Activated CD8-positive, alpha-beta memory T cell treated with anti-CD3 and anti-CD28 coated beads, Interleukin-2, amount 10 ng/mL, durations not matched to agents 7 days and 5 days (primary cell): ENCODE results near the gene ANKRD13B. TPM values are rescaled to one million over a fixed set of nuclear protein-coding genes. Genes with fewer than 3 reads are reported as not detected.

Experiments
- ATAC-seq: fragments of 150-1000 bp; cut with Tn5 transposase; one replicate; pipeline ENCODE4 v1.10.0; 2021; ENCODE audit warnings: moderate library complexity
- CTCF ChIA-PET: fragments of 350-600 bp; sonication (Branson Sonifier 250); formaldehyde crosslinking; loops from one replicate; lab custom pipeline; 2021; ENCODE audit warnings: antibody characterized with exemption; lab: Charles Lee
- DNase-seq: peaks from one replicate; pipeline ENCODE4 v3.0.0-alpha.2; 2020
- H3K27ac Mint-ChIP-seq: one replicate; pipeline ENCODE4 v1.8.0; 2021; ENCODE audit warnings: mild to moderate bottlenecking, mixed read lengths
- H3K27me3 Mint-ChIP-seq: one replicate; pipeline ENCODE4 v1.8.0; 2021; ENCODE audit warnings: mixed read lengths
- H3K36me3 Mint-ChIP-seq: one replicate; pipeline ENCODE4 v1.8.0; 2021; ENCODE audit warnings: mild to moderate bottlenecking, mixed read lengths
- H3K4me1 Mint-ChIP-seq: one replicate; pipeline ENCODE4 v1.8.0; 2021; ENCODE audit warnings: mixed read lengths
- H3K4me3 Mint-ChIP-seq: one replicate; pipeline ENCODE4 v1.8.0; 2021; ENCODE audit warnings: mild to moderate bottlenecking, moderate library complexity, mixed read lengths
- H3K9me3 Mint-ChIP-seq: one replicate; pipeline ENCODE4 v1.8.0; 2022; ENCODE audit warnings: low read depth, mixed read lengths
- total RNA-seq, 2 experiments: library from RNA; stranded (reverse); gene quantifications; one replicate each; pipeline ENCODE4 v1.2.3, GENCODE V29; 2021

Gene ANKRD13B
- total RNA-seq, 2 experiments from 2014 or later, result 15.6 to 20.1 TPM

- Mint-ChIP-seq H3K4me3 (no peak overlapping the region), H3K36me3 (peaks cover 22% of the 10 kb centered on the region), H3K4me1 (peaks cover 12% of the 10 kb centered on the region), H3K27ac (peak overlapping the region; percentile 42), H3K27me3 (no peaks in the 10 kb centered on the region), H3K9me3 (no peaks in the 10 kb centered on the region)
- DNase-seq, result no peak
- CTCF ChIA-PET, result interaction anchor here (1.2 to 24.4 kb wide), 7 partner anchors 9 to 209 kb away, joined by 3 to 458 read pairs (median 6); partner anchors contain the start of genes ABHD15, ANKRD13B, CORO6 and TP53I13
- ATAC-seq, result no peak
These were observed 14.1 kb upstream of the ANKRD13B start for GRCh38 chr17:29578626-29579485.

GRCh38 chr17:29579866-29580771, 12.8 kb upstream of the ANKRD13B start:
- H3K36me3 Mint-ChIP-seq, result peaks cover 16% of the 10 kb centered on the region
- H3K4me3 Mint-ChIP-seq, result no peak overlapping the region
- H3K9me3 Mint-ChIP-seq, result no peaks in the 10 kb centered on the region
- H3K27ac Mint-ChIP-seq, result peak overlapping the region; percentile 55
- DNase-seq (peak; percentile 94), ATAC-seq (peak; percentile 97)
- H3K4me1 Mint-ChIP-seq, result peaks cover 25% of the 10 kb centered on the region
- H3K27me3 Mint-ChIP-seq, result no peaks in the 10 kb centered on the region
- CTCF ChIA-PET, result interaction anchor here (0.8 to 24.4 kb wide), 9 partner anchors 8 to 351 kb away, joined by 3 to 458 read pairs (median 6); partner anchors contain the start of genes ABHD15, ANKRD13B, CORO6 and TP53I13

GRCh38 chr17:29581583-29582253, 11.2 kb upstream of the ANKRD13B start:
- H3K36me3 Mint-ChIP-seq, result peaks cover 16% of the 10 kb centered on the region
- CTCF ChIA-PET, result interaction anchor here (1.0 to 24.4 kb wide), 5 partner anchors 11 to 359 kb away, joined by 3 to 458 read pairs (median 80); partner anchors contain the start of genes ABHD15, ANKRD13B, CORO6 and TP53I13
- H3K4me3 Mint-ChIP-seq, result no peak overlapping the region
- no peak overlapping the region for H3K27ac Mint-ChIP-seq
- H3K9me3 Mint-ChIP-seq, result no peaks in the 10 kb centered on the region
- ATAC-seq, result no peak
- no peaks in the 10 kb centered on the region for H3K27me3 Mint-ChIP-seq
- peaks cover 40% of the 10 kb centered on the region for H3K4me1 Mint-ChIP-seq
- no peak for DNase-seq

- no peak for DNase-seq
- no peak for ATAC-seq
- H3K4me3 Mint-ChIP-seq, result no peak overlapping the region
- H3K36me3 Mint-ChIP-seq, result peaks cover 16% of the 10 kb centered on the region
- no peaks in the 10 kb centered on the region for H3K9me3 Mint-ChIP-seq
- H3K27me3 Mint-ChIP-seq, result no peaks in the 10 kb centered on the region
- CTCF ChIA-PET, result interaction anchor here (1.0 to 24.4 kb wide), 4 partner anchors 10 to 358 kb away, joined by 3 to 458 read pairs (median 87); partner anchors contain the start of genes ABHD15, ANKRD13B, CORO6 and TP53I13
- H3K27ac Mint-ChIP-seq, result no peak overlapping the region
- peaks cover 46% of the 10 kb centered on the region for H3K4me1 Mint-ChIP-seq
These were observed 10.6 kb upstream of the ANKRD13B start for GRCh38 chr17:29582254-29582765.

GRCh38 chr17:29582772-29583171, 10.2 kb upstream of the ANKRD13B start:
- no peak overlapping the region for H3K4me3 Mint-ChIP-seq
- no peak for ATAC-seq
- no peaks in the 10 kb centered on the region for H3K9me3 Mint-ChIP-seq
- H3K4me1 Mint-ChIP-seq, result peaks cover 50% of the 10 kb centered on the region
- CTCF ChIA-PET, result interaction anchor here (8.3 to 24.4 kb wide), 3 partner anchors 10 to 33 kb away, joined by 80 to 458 read pairs (median 94); partner anchors contain the start of genes ABHD15, ANKRD13B, CORO6 and TP53I13
- peaks cover 14% of the 10 kb centered on the region for H3K36me3 Mint-ChIP-seq
- no peak overlapping the region for H3K27ac Mint-ChIP-seq
- DNase-seq, result no peak
- no peaks in the 10 kb centered on the region for H3K27me3 Mint-ChIP-seq

GRCh38 chr17:29583324-29584248, 9.3 kb upstream of the ANKRD13B start:
- no peak for DNase-seq
- ATAC-seq, result no peak
- Mint-ChIP-seq H3K4me3 (no peak overlapping the region), H3K27me3 (no peaks in the 10 kb centered on the region), H3K4me1 (peaks cover 56% of the 10 kb centered on the region), H3K27ac (peak overlapping the region; percentile 65), H3K36me3 (peaks cover 13% of the 10 kb centered on the region), H3K9me3 (no peaks in the 10 kb centered on the region)
- CTCF ChIA-PET, result interaction anchor here (1.0 to 24.4 kb wide), 4 partner anchors 9 to 632 kb away, joined by 3 to 458 read pairs (median 87); partner anchors contain the start of genes ABHD15, ANKRD13B, CORO6 and TP53I13

- H3K9me3 Mint-ChIP-seq, result no peaks in the 10 kb centered on the region
- H3K4me1 Mint-ChIP-seq, result peaks cover 56% of the 10 kb centered on the region
- H3K36me3 Mint-ChIP-seq, result peaks cover 11% of the 10 kb centered on the region
- no peak for DNase-seq
- CTCF ChIA-PET, result interaction anchor here (0.6 to 24.4 kb wide), 5 partner anchors 8 to 633 kb away, joined by 3 to 458 read pairs (median 80); partner anchors contain the start of genes ABHD15, ANKRD13B, CORO6 and TP53I13
- no peak for ATAC-seq
- H3K27ac Mint-ChIP-seq, result peak overlapping the region; percentile 70
- H3K27me3 Mint-ChIP-seq, result no peaks in the 10 kb centered on the region
- no peak overlapping the region for H3K4me3 Mint-ChIP-seq
These were observed 8.4 kb upstream of the ANKRD13B start for GRCh38 chr17:29584452-29585079.

- H3K4me3 Mint-ChIP-seq, result no peak overlapping the region
- H3K27ac Mint-ChIP-seq, result peak overlapping the region; percentile 70
- peaks cover 60% of the 10 kb centered on the region for H3K4me1 Mint-ChIP-seq
- ATAC-seq (no peak), DNase-seq (no peak)
- CTCF ChIA-PET, result interaction anchor here (10.5 to 24.4 kb wide), 2 partner anchors 16 to 31 kb away, joined by 94 to 458 read pairs; partner anchors contain the start of genes ABHD15, CORO6 and TP53I13
- H3K36me3 Mint-ChIP-seq, result peaks cover 9% of the 10 kb centered on the region
- H3K27me3 Mint-ChIP-seq, result no peaks in the 10 kb centered on the region
- H3K9me3 Mint-ChIP-seq, result no peaks in the 10 kb centered on the region
These were observed 7.7 kb upstream of the ANKRD13B start for GRCh38 chr17:29585080-29585751.

GRCh38 chr17:29586676-29587469, 6.1 kb upstream of the ANKRD13B start:
- CTCF ChIA-PET, result interaction anchor here (1.0 to 24.4 kb wide), 5 partner anchors 8 to 221 kb away, joined by 3 to 458 read pairs (median 11); partner anchors contain the start of genes ABHD15, CORO6 and TP53I13
- Mint-ChIP-seq H3K9me3 (no peaks in the 10 kb centered on the region), H3K27me3 (no peaks in the 10 kb centered on the region), H3K4me1 (peaks cover 66% of the 10 kb centered on the region), H3K36me3 (peaks cover 4% of the 10 kb centered on the region), H3K27ac (peak overlapping the region; percentile 34), H3K4me3 (peak overlapping the region; percentile 87)
- ATAC-seq (no peak), DNase-seq (no peak)

- Mint-ChIP-seq H3K36me3 (peaks cover 4% of the 10 kb centered on the region), H3K4me1 (peaks cover 73% of the 10 kb centered on the region), H3K27ac (no peak overlapping the region), H3K27me3 (no peaks in the 10 kb centered on the region), H3K4me3 (peak overlapping the region; percentile 87), H3K9me3 (no peaks in the 10 kb centered on the region)
- CTCF ChIA-PET, result interaction anchor here (0.9 to 24.4 kb wide), 10 partner anchors 8 to 220 kb away, joined by 3 to 458 read pairs (median 4); partner anchors contain the start of genes ABHD15 and CORO6
- DNase-seq (no peak), ATAC-seq (no peak)
These were observed 5.3 kb upstream of the ANKRD13B start for GRCh38 chr17:29587591-29587990.
